PC-3 (cell line): ENCODE data around the gene TPD52L1. TPM values are rescaled to one million over a fixed set of nuclear protein-coding genes. Genes with fewer than 3 reads are reported as not detected.

Source experiments
- ATAC-seq: fragments of 200-7000 bp; cut with Tn5 transposase; 2 replicates; pipeline ENCODE4 v1.9.1; 2020; ENCODE audit warnings: mild to moderate bottlenecking, moderate library complexity
- BruUV-seq: library from RNA; stranded (reverse); fragments of 400-500 nt; replicated peaks from 2 replicates; lab custom pipeline; 2021; lab: Mats Ljungman, UMichigan
- CTCF ChIA-PET: fragments of 300-600 bp; sonication (Branson Sonifier 250); formaldehyde crosslinking; loops from one replicate; lab custom pipeline; 2022; ENCODE audit warnings: antibody characterized with exemption; lab: Charles Lee
- POLR2A ChIA-PET: fragments of 300-600 bp; sonication (Branson Sonifier 250); formaldehyde crosslinking; loops from one replicate; lab custom pipeline; 2022; ENCODE audit warnings: antibody characterized with exemption; ENCODE audit not compliant: unreplicated experiment; lab: Charles Lee
- DNase-seq: peaks from one replicate; pipeline ENCODE4 v3.0.0-alpha.2; 2015
- H2AFZ ChIP-seq: fragments of 300-600 bp; sonication (generic); 2 replicates; pipeline ENCODE4 v1.6.0; 2016; ENCODE audit warnings: antibody characterized with exemption, low read length
- H3F3A ChIP-seq: fragments of 300-600 bp; sonication (generic); one replicate; pipeline ENCODE4 v1.6.0; 2017; ENCODE audit warnings: antibody characterized with exemption, low read length, control low read depth, mild to moderate bottlenecking; ENCODE audit not compliant: unreplicated experiment
- H3K27ac ChIP-seq: fragments of 300-600 bp; sonication (generic); 2 replicates; pipeline ENCODE4 v1.5.1; 2016; ENCODE audit warnings: mild to moderate bottlenecking, low read length
- H3K27me3 ChIP-seq: fragments of 300-600 bp; sonication (generic); 2 replicates; pipeline ENCODE4 v1.6.1; 2016; ENCODE audit warnings: low read length, mixed read lengths
- H3K36me3 ChIP-seq: fragments of 300-600 bp; sonication (generic); 2 replicates; pipeline ENCODE4 v1.6.1; 2016; ENCODE audit warnings: low read depth, mixed run types, low read length, mixed read lengths
- H3K4me1 ChIP-seq: fragments of 300-600 bp; sonication (generic); 2 replicates; pipeline ENCODE4 v1.5.1; 2016; ENCODE audit warnings: low read length; ENCODE audit not compliant: insufficient read depth
- H3K4me2 ChIP-seq: fragments of 300-600 bp; sonication (generic); 2 replicates; pipeline ENCODE4 v1.6.0; 2016; ENCODE audit warnings: low read length
- H3K4me3 ChIP-seq: fragments of 300-600 bp; sonication (generic); 2 replicates; pipeline ENCODE4 v1.5.1; 2016; ENCODE audit warnings: mild to moderate bottlenecking, low read length, mixed read lengths
- H3K79me2 ChIP-seq: fragments of 300-600 bp; sonication (generic); 2 replicates; pipeline ENCODE4 v1.6.1; 2017; ENCODE audit warnings: low read length, mixed read lengths
- H3K9ac ChIP-seq: fragments of 300-600 bp; sonication (generic); 2 replicates; pipeline ENCODE4 v1.6.0; 2016; ENCODE audit warnings: mild to moderate bottlenecking, low read length
- H3K9me2 ChIP-seq: fragments of 300-600 bp; sonication (generic); replicated peaks from 2 replicates; pipeline ENCODE4 v1.6.1; 2016; ENCODE audit warnings: mixed run types, low read length, mixed read lengths
- H3K9me3 ChIP-seq: fragments of 300-600 bp; sonication (generic); 2 replicates; pipeline ENCODE4 v1.6.1; 2016; ENCODE audit warnings: low read length, mixed read lengths
- H4K20me1 ChIP-seq: fragments of 300-600 bp; sonication (generic); 2 replicates; pipeline ENCODE4 v1.6.1; 2016; ENCODE audit warnings: low read length, mixed read lengths
- CTCF ChIP-seq: fragments of 300-600 bp; sonication (generic); conservative IDR thresholded peaks from 2 replicates; pipeline ENCODE4 v1.5.1; 2017; ENCODE audit warnings: antibody characterized with exemption, low read depth, mild to moderate bottlenecking, low read length
- EZH2 ChIP-seq: fragments of 300-600 bp; sonication (generic); IDR thresholded peaks from one replicate; pipeline ENCODE4 v1.6.1; 2017; ENCODE audit warnings: antibody characterized with exemption, mild to moderate bottlenecking, low read length; ENCODE audit not compliant: unreplicated experiment
- EZH2phosphoT487 ChIP-seq: fragments of 300-600 bp; sonication (generic); IDR thresholded peaks from 2 replicates; pipeline ENCODE4 v1.6.1; 2018; ENCODE audit warnings: mild to moderate bottlenecking, antibody characterized with exemption, low read length, borderline replicate concordance
- intact Hi-C: fragments of 100-400 bp; cut with micrococcal nuclease; formaldehyde crosslinking; loops from 2 replicates; pipeline ENCODE4 v1.9.0; 2023
- total RNA-seq: library from RNA; depleted of rRNA; stranded (reverse); fragments of >200 nt; gene quantifications from 2 replicates; pipeline ENCODE4 v1.2.3, GENCODE V29; 2014

Gene TPD52L1
- total RNA-seq, 1 experiment from 2014 or later = 39.4 TPM

DNA sequence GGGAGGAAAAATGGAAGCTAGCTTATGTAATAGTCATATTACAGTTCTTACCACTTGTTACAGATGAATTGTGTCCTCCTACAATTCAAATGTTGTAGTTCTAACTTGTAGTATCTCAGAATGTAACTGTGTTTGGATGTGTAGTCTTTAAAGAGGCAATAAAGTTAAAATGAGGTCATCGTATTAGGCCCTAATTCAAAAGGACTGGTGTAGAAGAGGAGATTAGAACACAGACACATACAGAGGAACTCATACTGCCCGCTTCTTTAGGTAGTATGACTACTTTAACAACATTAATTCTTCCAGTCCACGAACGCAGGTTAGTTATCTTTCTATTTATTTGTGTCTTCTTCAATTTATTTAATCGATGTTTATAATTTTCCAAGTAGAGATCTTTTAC is 46.5 kb upstream of the TPD52L1 start:
- H3K9ac ChIP-seq = no peak overlapping the region
- H3K27me3 ChIP-seq = no peaks in the 10 kb centered on the region
- no peak overlapping the region for H2AFZ ChIP-seq
- peaks cover 7% of the 10 kb centered on the region; the same call in 1 of the 2 replicates for H3K9me3 ChIP-seq
- H3F3A ChIP-seq = no peaks in the 10 kb centered on the region
- CTCF ChIA-PET = no interaction called here
- peaks cover 14% of the 10 kb centered on the region for H3K4me1 ChIP-seq
- BruUV-seq = no TSS peak
- no peak overlapping the region for H3K4me2 ChIP-seq
- H3K27ac ChIP-seq = no peak overlapping the region
- H3K79me2 ChIP-seq = no peaks in the 10 kb centered on the region
- H4K20me1 ChIP-seq = no peaks in the 10 kb centered on the region
- POLR2A ChIA-PET = no interaction called here
- ATAC-seq (no peak), DNase-seq (no peak)
- intact Hi-C loops = no loop called here
- no peak overlapping the region for H3K4me3 ChIP-seq
- no peak for TF ChIP-seq EZH2phosphoT487
- TF ChIP-seq CTCF = no peak
- no peak for TF ChIP-seq EZH2
- no peaks in the 10 kb centered on the region for H3K9me2 ChIP-seq
- H3K36me3 ChIP-seq = no peaks in the 10 kb centered on the region

DNA sequence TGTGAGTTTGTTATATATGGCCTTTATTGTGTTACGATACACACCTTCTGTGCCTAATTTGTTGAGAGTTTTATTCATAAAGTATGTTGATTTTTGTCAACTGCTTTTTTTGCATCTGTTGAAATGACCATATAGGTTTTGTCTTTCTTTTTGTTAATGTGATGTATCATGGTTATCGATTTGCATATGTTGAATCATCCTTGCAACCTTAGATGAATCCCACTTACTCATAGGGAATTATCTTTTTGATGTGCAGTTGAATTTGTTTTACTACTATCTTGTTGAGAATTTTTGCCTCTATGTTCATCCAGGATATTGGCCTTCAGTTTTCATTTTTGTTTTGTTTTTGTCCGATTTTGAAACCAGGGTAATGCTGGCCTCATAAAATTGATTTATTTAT is 45.7 kb upstream of the TPD52L1 start:
- H3K4me1 ChIP-seq = peaks cover 6% of the 10 kb centered on the region
- ChIA-PET POLR2A (no interaction called here), CTCF (no interaction called here)
- no peaks in the 10 kb centered on the region for H3F3A ChIP-seq
- no peak for TF ChIP-seq EZH2phosphoT487
- no peak for TF ChIP-seq CTCF
- no peak for TF ChIP-seq EZH2
- peaks cover 9% of the 10 kb centered on the region; the same call in 1 of the 2 replicates for H3K9me3 ChIP-seq
- no peak overlapping the region for H3K4me2 ChIP-seq
- ATAC-seq (no peak), DNase-seq (no peak)
- BruUV-seq = no TSS peak
- no peaks in the 10 kb centered on the region for H4K20me1 ChIP-seq
- H3K4me3 ChIP-seq = no peak overlapping the region
- no peak overlapping the region for H3K9ac ChIP-seq
- H3K36me3 ChIP-seq = no peaks in the 10 kb centered on the region
- H3K27ac ChIP-seq = no peak overlapping the region
- H3K27me3 ChIP-seq = no peaks in the 10 kb centered on the region
- intact Hi-C loops = no loop called here
- no peaks in the 10 kb centered on the region for H3K79me2 ChIP-seq
- H3K9me2 ChIP-seq = no peaks in the 10 kb centered on the region
- no peak overlapping the region for H2AFZ ChIP-seq

- POLR2A ChIA-PET = no interaction called here
- ATAC-seq (no peak), DNase-seq (no peak)
- no peak for TF ChIP-seq CTCF
- TF ChIP-seq EZH2 = no peak
- TF ChIP-seq EZH2phosphoT487 = no peak
- Histone ChIP-seq H3K9me2 (no peaks in the 10 kb centered on the region), H3K4me3 (no peak overlapping the region), H3K4me1 (no peaks in the 10 kb centered on the region), H3K36me3 (no peaks in the 10 kb centered on the region), H3K9ac (no peak overlapping the region), H3K4me2 (no peak overlapping the region), H4K20me1 (no peaks in the 10 kb centered on the region), H3K79me2 (no peaks in the 10 kb centered on the region), H2AFZ (no peak overlapping the region), H3K27ac (no peak overlapping the region), H3K27me3 (no peaks in the 10 kb centered on the region), H3F3A (no peaks in the 10 kb centered on the region), H3K9me3 (peaks cover 9% of the 10 kb centered on the region; the same call in 1 of the 2 replicates)
- CTCF ChIA-PET = no interaction called here
- intact Hi-C loops = no loop called here
- no TSS peak for BruUV-seq
These were observed 43.5 kb upstream of the TPD52L1 start for GRCh38 chr6:125110056-125110455.
